Spleen (tissue), 11 donors: ENCODE results near the gene CCDC137. TPM values are rescaled to one million over a fixed set of nuclear protein-coding genes. Genes with fewer than 3 reads are reported as not detected.

Source experiments
- DNase-seq: peaks from one replicate; pipeline ENCODE4 v3.0.0-alpha.2; 2020
- H3K27ac ChIP-seq, 8 donors: fragments of 200-600 bp; sonication (generic) in 7 of 8; 1 replicate in 4 of 8; 2 replicates in 4 of 8; pipeline versions ENCODE4 v1.5.0 to v1.8.0; 2016 to 2021; ENCODE audit warnings: inconsistent platforms in 4 of 8, mild to moderate bottlenecking in 4 of 8, moderate library complexity in 1 of 8
- H3K27me3 ChIP-seq, 7 donors: fragments of 200-600 bp; sonication (generic) in 6 of 7; replicated peaks in 1 of 7; 1 replicate in 4 of 7; 2 replicates in 3 of 7; pipeline versions ENCODE4 v1.5.0 to v1.8.0; 2016 to 2021; ENCODE audit warnings: inconsistent platforms in 3 of 7, mild to moderate bottlenecking in 1 of 7
- H3K36me3 ChIP-seq, 6 donors: fragments of 200-600 bp; sonication (generic) in 5 of 6; 1 replicate in 4 of 6; 2 replicates in 2 of 6; pipeline versions ENCODE4 v1.5.0 to v1.8.0; 2016 to 2021; ENCODE audit warnings: inconsistent platforms in 2 of 6
- H3K4me1 ChIP-seq, 6 donors: fragments of 200-600 bp; sonication (generic) in 5 of 6; 1 replicate in 3 of 6; 2 replicates in 3 of 6; pipeline versions ENCODE4 v1.5.0 to v1.8.0; 2016 to 2021; ENCODE audit warnings: inconsistent platforms in 3 of 6
- H3K4me3 ChIP-seq, 8 donors: fragments of 200-600 bp; sonication (generic) in 7 of 8; 1 replicate in 4 of 8; 2 replicates in 4 of 8; pipeline versions ENCODE4 v1.5.0 to v1.8.0; 2016 to 2021; ENCODE audit warnings: inconsistent platforms in 4 of 8, mild to moderate bottlenecking in 4 of 8, moderate library complexity in 2 of 8
- H3K9me3 ChIP-seq, 8 donors: fragments of 200-600 bp; sonication (generic) in 7 of 8; 1 replicate in 4 of 8; 2 replicates in 4 of 8; pipeline versions ENCODE4 v1.5.0 to v1.8.0; 2016 to 2021; ENCODE audit warnings: inconsistent platforms in 4 of 8
- CTCF ChIP-seq, 11 experiments: fragments of 200-600 bp in 7 of 11; fragments of 450-650 bp in 4 of 11; sonication (generic) in 4 of 11; IDR thresholded peaks in 8 of 11; conservative IDR thresholded peaks in 3 of 11; 1 replicate in 7 of 11; 2 replicates in 4 of 11; pipeline versions ENCODE4 v1.4.0 to v1.8.0; 2016 to 2021; ENCODE audit warnings: antibody characterized with exemption in 11 of 11, inconsistent platforms in 4 of 11, mild to moderate bottlenecking in 1 of 11
- POLR2A ChIP-seq, 3 donors: fragments of 450-650 bp; IDR thresholded peaks; one replicate each; pipeline ENCODE4 v1.5.1; 2017; ENCODE audit warnings: antibody characterized with exemption in 3 of 3, mild to moderate bottlenecking in 1 of 3
- POLR2AphosphoS5 ChIP-seq, 3 donors: sonication (generic); formaldehyde crosslinking; IDR thresholded peaks; one replicate each; pipeline ENCODE4 v1.5.1; 2017; ENCODE audit warnings: antibody characterized with exemption in 3 of 3
- WGBS, 5 donors: extraction: QIAGEN DNeasy Blood & Tissue Kit in 3 of 5; methylation state at CpG; one replicate each; pipeline versions ENCODE4 v1.1.5 to v1.1.7; 2013 to 2018; 5-methylcytosine and 5-hydroxymethylcytosine counted together
- intact Hi-C: fragments of 100-400 bp; cut with DNase I; formaldehyde crosslinking; loops from one replicate; pipeline ENCODE4 v1.15.0; 2023; ENCODE audit warnings: low total_unique reads
- polyA plus RNA-seq, 3 donors: library from polyadenylated mRNA; stranded (reverse); fragments of 200-250 nt; gene quantifications; one replicate each; pipeline ENCODE4 v1.2.1, GENCODE V29; 2013
- total RNA-seq, 7 donors: library from RNA; depleted of rRNA in 3 of 7; stranded (reverse); fragments of >200 nt in 3 of 7; fragmentation: NEBNext Ultra II Directional in 4 of 7; extraction: Animal tissue kit (Norgen Biotek cat#: 25700) in 4 of 7; gene quantifications; one replicate each; pipeline versions ENCODE4 v1.1.0 to v1.2.1, GENCODE V29; 2016 to 2021
- donor health status: healthy with polysubstance abuse.
- donor health status: DM: no; HTN: no; CAD: no; lungs with moderate emphysema.
- donor health status: DM: no; HTN: no; CAD: no.
- donor health status: Bipolar disorder and iron deficiency.
- donor health status: healthy.
- donor health status: DM: no; HTN: no; CAD: no.
- donor health status: DM: yes; HTN: yes; CAD: no.

CCDC137 gene
- total and polyA plus RNA-seq, 10 donors, result 10.7 to 40.1 (median 19.9) TPM

GRCh38 chr17:81636505-81637288, 29.8 kb upstream of the CCDC137 start, which contains the start of the genes NPLOC4 and TSPAN10:
Gene NPLOC4 (minus strand): TSS chr17:81637112. CDS start chr17:81636930, 182 bp downstream.
Gene TSPAN10 (plus strand): TSS chr17:81637196. CDS start chr17:81642413, 5,217 bp downstream.
- peak within 1 kb of the TSS; percentile 78 to 97 (median 87) for H3K4me3 ChIP-seq
- WGBS, 5 donors, result 0 to 1% (median 0%) methylated on average over 37 to 77 of the region's 77 CpGs
- no peaks in the 10 kb centered on the region for H3K27me3 ChIP-seq
- H3K9me3 ChIP-seq, result no peaks in the 10 kb centered on the region
- H3K27ac ChIP-seq, result peak within 1 kb of the TSS; percentile 71 to 96 (median 90)
- DNase-seq, result peak; percentile 95
- TF ChIP-seq POLR2A (IDR thresholded peaks at IDR 0.05) (peak in 2 of 3 donors; percentile 39 to 60), POLR2AphosphoS5 (IDR thresholded peaks at IDR 0.05) (peak; percentile 93 to 95 (median 94)), CTCF (IDR thresholded peaks at IDR 0.05 in 8 of 11, conservative IDR thresholded peaks at IDR 0.05 in 3 of 11) (no peak)
- intact Hi-C loops, result no loop called here
- H3K36me3 ChIP-seq, result peaks cover 0 to 14% (median 0%) of the 10 kb centered on the region in 6 donors
- H3K4me1 ChIP-seq, result peaks cover 16 to 57% (median 44%) of the 10 kb centered on the region in 6 donors

GRCh38 chr17:81638683-81639082, 27.9 kb upstream of the CCDC137 start:
- peaks cover 0 to 3% (median 0%) of the 10 kb centered on the region in 6 donors for H3K36me3 ChIP-seq
- H3K9me3 ChIP-seq, result no peaks in the 10 kb centered on the region
- TF ChIP-seq CTCF (IDR thresholded peaks at IDR 0.05 in 8 of 11, conservative IDR thresholded peaks at IDR 0.05 in 3 of 11) (no peak), POLR2AphosphoS5 (IDR thresholded peaks at IDR 0.05) (no peak), POLR2A (IDR thresholded peaks at IDR 0.05) (no peak)
- 82 to 93% (median 88%) methylated on average over 4 of the region's 4 CpGs for WGBS, 5 donors
- H3K27me3 ChIP-seq, result no peaks in the 10 kb centered on the region
- DNase-seq, result no peak
- peaks cover 16 to 38% (median 35%) of the 10 kb centered on the region in 6 donors for H3K4me1 ChIP-seq
- intact Hi-C loops, result no loop called here
- H3K27ac ChIP-seq, result no peak overlapping the region
- no peak overlapping the region for H3K4me3 ChIP-seq

- intact Hi-C loops, result no loop called here
- peaks cover 12 to 24% (median 22%) of the 10 kb centered on the region in 6 donors for H3K4me1 ChIP-seq
Observed at GRCh38 chr17:81640011-81640410, 26.5 kb upstream of the CCDC137 start.

More at GRCh38 chr17:81640011-81640410, 26.5 kb upstream of the CCDC137 start:
- H3K36me3 ChIP-seq, result no peaks in the 10 kb centered on the region
- TF ChIP-seq POLR2AphosphoS5 (IDR thresholded peaks at IDR 0.05) (no peak), CTCF (IDR thresholded peaks at IDR 0.05 in 8 of 11, conservative IDR thresholded peaks at IDR 0.05 in 3 of 11) (no peak), POLR2A (IDR thresholded peaks at IDR 0.05) (no peak)
- no peak overlapping the region for H3K27ac ChIP-seq
- no peaks in the 10 kb centered on the region for H3K27me3 ChIP-seq
- DNase-seq, result no peak
- no peaks in the 10 kb centered on the region for H3K9me3 ChIP-seq
- 93 to 96% (median 93%) methylated on average over 9 of the region's 9 CpGs for WGBS, 5 donors
- H3K4me3 ChIP-seq, result no peak overlapping the region
